Measurements from ENCODE around the gene PLXDC1. TPM values are rescaled to one million over a fixed set of nuclear protein-coding genes. Genes with fewer than 3 reads are reported as not detected.

The PLXDC1 gene
- total and polyA plus RNA-seq, 2 of the 13 experiments (the other 11 are each of a cell fraction or from before 2014, with no cell fraction given): not detected

GRCh38 chr17:39191750-39192510, 40.5 kb upstream of the PLXDC1 start (continued):
- TF ChIP-seq ETV6 (CRISPR knock-in tag; conservative IDR thresholded peaks at IDR 0.05) (no peak), GATA4 (IDR thresholded peaks at IDR 0.05; ENCODE audit: borderline replicate concordance, low read depth) (no peak), ZNF563 (CRISPR knock-in tag; IDR thresholded peaks at IDR 0.05) (no peak), ZNF24 (IDR thresholded peaks at IDR 0.05) (no peak)

- no peak overlapping the region for H3K4me3 ChIP-seq (replicated peaks in 1 of 3; ENCODE audit: insufficient read depth in 1 of 3, low read depth in 2 of 3, low read length in 3 of 3)
- no peak overlapping the region for H3K9ac ChIP-seq (ENCODE audit: insufficient read depth, low read depth, low read length)
- no peak for ATAC-seq
- H3K27ac ChIP-seq (ENCODE audit: extremely low read length, insufficient read depth, low read length): no peak overlapping the region
- ChIA-PET POLR2A (no interaction called here), CTCF (ENCODE audit: low intra/inter-chr PET ratio, low total read pairs) (no interaction called here)
- 89% methylated on average over 9 of the region's 9 CpGs for WGBS (ENCODE audit: low lambda C conversion rate)
- H3K4me2 ChIP-seq (ENCODE audit: low read depth, low read length): no peak overlapping the region
- FAIRE-seq: no peak
- H3K4me1 ChIP-seq (ENCODE audit: insufficient read depth, low read length): no peaks in the 10 kb centered on the region
- TF ChIP-seq ZNF768 (CRISPR knock-in tag; IDR thresholded peaks at IDR 0.05) (peak; percentile 83), TBX2 (CRISPR knock-in tag; IDR thresholded peaks at IDR 0.05; ENCODE audit: borderline replicate concordance) (no peak)
- BruUV-seq (replicated peaks): no TSS peak
- H2AFZ ChIP-seq (ENCODE audit: low read length): no peak overlapping the region
- H3K36me3 ChIP-seq (replicated peaks in 1 of 2; ENCODE audit: control insufficient read depth in 1 of 2, insufficient read depth in 2 of 2, low read length in 2 of 2): peaks cover 0 to 2% of the 10 kb centered on the region in 2 experiments; a peak in 2 of 5 replicates
- H3K79me2 ChIP-seq (ENCODE audit: insufficient read depth, low read length): no peaks in the 10 kb centered on the region
- in situ Hi-C loops (cut with HindIII; ENCODE audit: extremely low pct_ligation_motif_present, low pct_unique_long_range_greater_than_20kb) (no loop called here), intact Hi-C loops (cut with micrococcal nuclease; ENCODE audit: unreplicated experiment) (no loop called here)
- DNase-seq (ENCODE audit: low spot score): no peak
- H3K27me3 ChIP-seq (ENCODE audit: control insufficient read depth in 1 of 2, insufficient read depth in 2 of 2, low read length in 2 of 2): no peaks in the 10 kb centered on the region
- H4K20me1 ChIP-seq (ENCODE audit: insufficient read depth, low read length): no peaks in the 10 kb centered on the region
- H3K9me3 ChIP-seq (ENCODE audit: low read length): no peaks in the 10 kb centered on the region
Measured at GRCh38 chr17:39187152-39187830, 35.9 kb upstream of the PLXDC1 start.
